Astrocyte (in vitro differentiated cells and primary cell): ENCODE data around the gene ZNF513.

Source experiments
- CTCF ChIP-seq: IDR thresholded peaks from 2 replicates; pipeline ENCODE4 v1.5.1; 2011; ENCODE audit warnings: low read depth, mild to moderate bottlenecking, inconsistent platforms, low read length, moderate library complexity; ENCODE audit not compliant: insufficient read depth
- EZH2 ChIP-seq: IDR thresholded peaks from 2 replicates; pipeline ENCODE4 v1.6.1; 2012; ENCODE audit warnings: mild to moderate bottlenecking, low read length, inconsistent platforms; ENCODE audit not compliant: insufficient read depth

- TF ChIP-seq CTCF (no peak), EZH2 (no peak)
Measured at GRCh38 chr2:27427863-27428212, 47.3 kb upstream of the ZNF513 start.
